Endothelial cell of umbilical vein (primary cell): ENCODE data around the gene E2F2. TPM values are rescaled to one million over a fixed set of nuclear protein-coding genes. Genes with fewer than 3 reads are reported as not detected.

Experiments used
- BruUV-seq: library from RNA; stranded (reverse); fragments of 400-500 nt; replicated peaks from 2 replicates; lab custom pipeline; 2021; lab: Mats Ljungman, UMichigan
- CTCF ChIA-PET: fragments of 300-600, 350-600 bp; sonication (Branson Sonifier 250); formaldehyde crosslinking; loops from one replicate; lab custom pipeline; 2021; ENCODE audit warnings: antibody characterized with exemption, inconsistent platforms; lab: Charles Lee
- POLR2A ChIA-PET: fragments of 300-600, 350-600 bp; sonication (Branson Sonifier 250); formaldehyde crosslinking; loops from one replicate; lab custom pipeline; 2021; ENCODE audit warnings: antibody characterized with exemption, inconsistent platforms; lab: Charles Lee
- DNase-seq: peaks from one replicate; pipeline ENCODE4 v3.0.0-alpha.2; 2011; ENCODE audit warnings: low read depth, low spot score
- FAIRE-seq: peaks from 2 replicates; lab custom pipeline; 2011; peaks lifted over from hg19 to GRCh38; lab: Jason Lieb, UNC
- H2AFZ ChIP-seq: 2 replicates; pipeline ENCODE4 v1.6.0; 2012; ENCODE audit warnings: low read depth, low read length, control low read depth, inconsistent platforms
- H3K27ac ChIP-seq: 2 replicates; pipeline ENCODE4 v1.5.1; 2011; ENCODE audit warnings: low read depth, mild to moderate bottlenecking, control low read depth, low read length, moderate library complexity; ENCODE audit not compliant: insufficient read depth
- H3K27me3 ChIP-seq, 2 experiments: 2 replicates each; pipeline versions ENCODE4 v1.6.0 to v1.6.1; 2011; ENCODE audit warnings: low read length in 2 of 2, mixed read lengths in 1 of 2; ENCODE audit not compliant: control insufficient read depth in 2 of 2, insufficient read depth in 2 of 2
- H3K36me3 ChIP-seq, 2 experiments: 2 replicates in 1 of 2; 3 replicates in 1 of 2; pipeline ENCODE4 v1.5.1; 2011; ENCODE audit warnings: low read length in 2 of 2, mild to moderate bottlenecking in 1 of 2, moderate library complexity in 1 of 2; ENCODE audit not compliant: control insufficient read depth in 2 of 2, insufficient read depth in 2 of 2; ENCODE audit errors: extremely low read depth in 1 of 2
- H3K4me1 ChIP-seq: 3 replicates; pipeline ENCODE4 v1.5.1; 2011; ENCODE audit warnings: mild to moderate bottlenecking, low read length; ENCODE audit not compliant: control insufficient read depth, insufficient read depth; ENCODE audit errors: extremely low read depth
- H3K4me2 ChIP-seq: 2 replicates; pipeline ENCODE4 v1.6.1; 2011; ENCODE audit warnings: low read length, control low read depth, mixed read lengths; ENCODE audit not compliant: insufficient read depth
- H3K4me3 ChIP-seq, 3 experiments: fragments of 200-600 bp in 1 of 3; sonication (generic), shearing (Covaris generic) in 1 of 3; replicated peaks in 1 of 3; 2 replicates each; pipeline ENCODE4 v1.5.1; 2011 to 2016; ENCODE audit warnings: control low read depth in 3 of 3, low read length in 3 of 3, mild to moderate bottlenecking in 2 of 3, inconsistent platforms in 1 of 3, low read depth in 1 of 3, moderate library complexity in 1 of 3; ENCODE audit not compliant: insufficient read depth in 1 of 3
- H3K79me2 ChIP-seq: 2 replicates; pipeline ENCODE4 v1.6.0; 2012; ENCODE audit warnings: low read length, inconsistent platforms; ENCODE audit not compliant: control insufficient read depth, insufficient read depth
- H3K9ac ChIP-seq: replicated peaks from 2 replicates; pipeline ENCODE3; 2011; ENCODE audit warnings: low read length, control low read depth; ENCODE audit not compliant: insufficient read depth; ENCODE audit errors: extremely low read depth
- H3K9me1 ChIP-seq: replicated peaks from 3 replicates; pipeline ENCODE4 v1.6.0; 2011; ENCODE audit warnings: mild to moderate bottlenecking, low read length; ENCODE audit not compliant: control insufficient read depth, insufficient read depth; ENCODE audit errors: extremely low read depth
- H3K9me3 ChIP-seq: replicated peaks from 2 replicates; pipeline ENCODE4 v1.5.1; 2012; ENCODE audit warnings: low read length, inconsistent platforms; ENCODE audit not compliant: control insufficient read depth, insufficient read depth
- H4K20me1 ChIP-seq: replicated peaks from 2 replicates; pipeline ENCODE3; 2011; ENCODE audit warnings: mild to moderate bottlenecking, low read length; ENCODE audit not compliant: control insufficient read depth, insufficient read depth; ENCODE audit errors: extremely low read depth
- EZH2 ChIP-seq: IDR thresholded peaks from 2 replicates; pipeline ENCODE4 v1.6.1; 2012; ENCODE audit warnings: borderline replicate concordance, low read depth, mild to moderate bottlenecking, moderate library complexity, low read length, inconsistent platforms; ENCODE audit not compliant: severe bottlenecking
- FOS ChIP-seq: IDR thresholded peaks from 2 replicates; pipeline ENCODE4 v1.6.1; 2011; ENCODE audit warnings: mild to moderate bottlenecking, low read length, moderate library complexity, borderline replicate concordance; ENCODE audit not compliant: insufficient read depth
- GATA2 ChIP-seq: IDR thresholded peaks from 2 replicates; pipeline ENCODE4 v1.7.0; 2011; ENCODE audit warnings: low read depth, mild to moderate bottlenecking, moderate library complexity, mixed read lengths, low read length; ENCODE audit not compliant: insufficient read length, insufficient read depth
- JUN ChIP-seq: IDR thresholded peaks from 2 replicates; pipeline ENCODE4 v1.6.1; 2011; ENCODE audit warnings: borderline replicate concordance, low read depth; ENCODE audit not compliant: insufficient read length, insufficient read depth
- MYC ChIP-seq: IDR thresholded peaks from one replicate; pipeline ENCODE4 v1.6.1; 2011; ENCODE audit warnings: mild to moderate bottlenecking, low read depth, low read length
- POLR2A ChIP-seq: IDR thresholded peaks from 2 replicates; pipeline ENCODE4 v1.6.1; 2012; ENCODE audit warnings: low read depth, mild to moderate bottlenecking, control low read depth, low read length
- POLR2AphosphoS5 ChIP-seq: IDR thresholded peaks from 2 replicates; pipeline ENCODE4 v1.6.1; 2012; ENCODE audit warnings: low read depth, mild to moderate bottlenecking, control low read depth, low read length, moderate library complexity; ENCODE audit not compliant: insufficient read depth
- dilution Hi-C: fragments of 300-500 bp; cut with MboI; formaldehyde crosslinking; loops from one replicate; pipeline ENCODE4 v1.15.0; 2019; ENCODE audit warnings: low sequenced_read_pairs; ENCODE audit not compliant: extremely low pct_ligation_motif_present
- intact Hi-C: fragments of 100-400 bp; cut with micrococcal nuclease; formaldehyde crosslinking; loops from one replicate; pipeline ENCODE4 v1.10.0; 2022
- polyA plus RNA-seq, 4 experiments: library from polyadenylated mRNA; depleted of rRNA in 3 of 4; stranded (reverse) in 3 of 4; unstranded in 1 of 4; fragments of >200 nt; gene quantifications; 2 replicates each; pipeline versions ENCODE4 v1.2.1 to v1.2.3, GENCODE V29; 2011 to 2012; ENCODE audit warnings: missing spikeins in 1 of 4
- total RNA-seq: library from RNA; stranded (reverse); gene quantifications from 2 replicates; pipeline ENCODE4 v1.2.3, GENCODE V29; 2021
- TF ChIP-seq, protein P1 (sequence below): IDR thresholded peaks from 2 replicates; pipeline ENCODE4 v1.6.1; 2011; ENCODE audit not compliant: insufficient read depth, insufficient read length
- TF ChIP-seq, protein P2 (sequence below), 2 donors: IDR thresholded peaks; 1 replicate in 1 of 2; 2 replicates in 1 of 2; pipeline ENCODE4 v1.5.1; 2011; ENCODE audit warnings: low read length in 2 of 2, mild to moderate bottlenecking in 2 of 2, moderate library complexity in 2 of 2, control low read depth in 1 of 2, inconsistent platforms in 1 of 2, low read depth in 1 of 2; ENCODE audit not compliant: insufficient read depth in 1 of 2; ENCODE audit errors: extremely low read depth in 1 of 2

The E2F2 gene
- total and polyA plus RNA-seq, 2 donors (not counting 3 experiments of a cell fraction or from before 2014, with no cell fraction given): 1.1 to 5.6 TPM

DNA sequence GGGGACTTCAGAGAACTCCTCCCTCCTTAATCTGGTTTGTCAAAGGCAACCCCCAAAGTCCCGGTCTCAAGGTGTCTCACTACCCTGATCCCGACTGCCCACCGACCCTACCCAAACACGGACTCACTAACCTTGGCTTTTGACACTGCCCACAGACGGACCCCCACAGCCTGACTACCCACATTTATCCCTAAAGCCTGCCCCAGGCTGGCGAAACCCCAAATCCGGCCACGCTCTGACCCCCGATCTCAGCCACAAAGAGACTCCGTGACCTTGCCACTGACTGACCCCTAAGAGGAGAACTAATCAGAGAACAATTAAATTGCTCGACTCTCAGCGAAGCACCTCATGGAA lies 23.1 kb upstream of the E2F2 start:
- H4K20me1 ChIP-seq: no peaks in the 10 kb centered on the region
- H3K4me3 ChIP-seq: peak overlapping the region in 1 of 3 experiments; percentile 2
- intact Hi-C loops: loop anchor here (1.0 to 2.0 kb wide), 3 partner anchors 8 to 139 kb away; no protein-coding TSS in a partner anchor
- H3K79me2 ChIP-seq: peaks cover 20% of the 10 kb centered on the region
- no peaks in the 10 kb centered on the region for H3K9me3 ChIP-seq
- peaks cover 39% of the 10 kb centered on the region for H3K4me1 ChIP-seq
- ChIA-PET CTCF (interaction anchor here (0.6 to 24.8 kb wide), 10 partner anchors 9 to 467 kb away, joined by 3 to 1069 read pairs (median 4); partner anchors contain the start of gene E2F2), POLR2A (interaction anchor here (0.6 to 1.5 kb wide), 3 partner anchors 44 to 81 kb away, joined by 3 to 7 read pairs (median 5); no protein-coding TSS in a partner anchor)
- peak overlapping the region; percentile 92 for H3K9ac ChIP-seq
- no peaks in the 10 kb centered on the region for H3K27me3 ChIP-seq
- no peak for DNase-seq
- peak overlapping the region; percentile 99 for H3K27ac ChIP-seq
- dilution Hi-C loops: no loop called here
- peak overlapping the region; percentile 29 for H3K4me2 ChIP-seq
- H3K9me1 ChIP-seq: no peaks in the 10 kb centered on the region
- no peak for FAIRE-seq
- BruUV-seq: no TSS peak
- TF ChIP-seq JUN (no peak), POLR2AphosphoS5 (no peak), MYC (no peak), GATA2 (no peak), FOS (no peak), EZH2 (no peak), POLR2A (no peak)
- TF ChIP-seq, protein P1, sequence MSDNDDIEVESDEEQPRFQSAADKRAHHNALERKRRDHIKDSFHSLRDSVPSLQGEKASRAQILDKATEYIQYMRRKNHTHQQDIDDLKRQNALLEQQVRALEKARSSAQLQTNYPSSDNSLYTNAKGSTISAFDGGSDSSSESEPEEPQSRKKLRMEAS: no peak
- TF ChIP-seq, protein P2, sequence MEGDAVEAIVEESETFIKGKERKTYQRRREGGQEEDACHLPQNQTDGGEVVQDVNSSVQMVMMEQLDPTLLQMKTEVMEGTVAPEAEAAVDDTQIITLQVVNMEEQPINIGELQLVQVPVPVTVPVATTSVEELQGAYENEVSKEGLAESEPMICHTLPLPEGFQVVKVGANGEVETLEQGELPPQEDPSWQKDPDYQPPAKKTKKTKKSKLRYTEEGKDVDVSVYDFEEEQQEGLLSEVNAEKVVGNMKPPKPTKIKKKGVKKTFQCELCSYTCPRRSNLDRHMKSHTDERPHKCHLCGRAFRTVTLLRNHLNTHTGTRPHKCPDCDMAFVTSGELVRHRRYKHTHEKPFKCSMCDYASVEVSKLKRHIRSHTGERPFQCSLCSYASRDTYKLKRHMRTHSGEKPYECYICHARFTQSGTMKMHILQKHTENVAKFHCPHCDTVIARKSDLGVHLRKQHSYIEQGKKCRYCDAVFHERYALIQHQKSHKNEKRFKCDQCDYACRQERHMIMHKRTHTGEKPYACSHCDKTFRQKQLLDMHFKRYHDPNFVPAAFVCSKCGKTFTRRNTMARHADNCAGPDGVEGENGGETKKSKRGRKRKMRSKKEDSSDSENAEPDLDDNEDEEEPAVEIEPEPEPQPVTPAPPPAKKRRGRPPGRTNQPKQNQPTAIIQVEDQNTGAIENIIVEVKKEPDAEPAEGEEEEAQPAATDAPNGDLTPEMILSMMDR (IDR thresholded peaks at IDR 0.05; ENCODE audit: extremely low read depth in 1 of 2, insufficient read depth in 1 of 2, low read depth in 1 of 2, low read length in 2 of 2): no peak
- no peak overlapping the region for H2AFZ ChIP-seq
- peaks cover 2 to 3% of the 10 kb centered on the region in 2 experiments for H3K36me3 ChIP-seq
